ENCODE measurements around the gene KRT23.

KRT23 gene

GRCh38 chr17:40980596-40980995 lies 43.1 kb upstream of the KRT23 start (continued):
- TF ChIP-seq ZBTB44 (tag by site-specific recombination; IDR thresholded peaks at IDR 0.05): no peak
- no peak for TF ChIP-seq ZNF138 (tag by site-specific recombination; IDR thresholded peaks at IDR 0.05; ENCODE audit: borderline replicate concordance)
- no peak for TF ChIP-seq ZNF571 (tag by site-specific recombination; IDR thresholded peaks at IDR 0.05)
- TF ChIP-seq ZNF16 (tag by site-specific recombination; IDR thresholded peaks at IDR 0.05; ENCODE audit: low read depth): no peak

GRCh38 chr17:40980117-40980516 lies 42.7 kb upstream of the KRT23 start:
- H3K4me1 ChIP-seq (ENCODE audit: control insufficient read depth, insufficient read depth, low read length): no peaks in the 10 kb centered on the region
- TF ChIP-seq ZFP69B (tag by site-specific recombination; IDR thresholded peaks at IDR 0.05) (no peak), ZNF747 (tag by site-specific recombination; IDR thresholded peaks at IDR 0.05) (no peak), YY2 (tag by site-specific recombination; IDR thresholded peaks at IDR 0.05) (no peak)
- H3K9me3 ChIP-seq (ENCODE audit: control insufficient read depth, insufficient read depth, low read depth, low read length): no peaks in the 10 kb centered on the region
- no peak overlapping the region for H3K27ac ChIP-seq (ENCODE audit: extremely low read depth, low read depth, low read length)
- H3K4me3 ChIP-seq (ENCODE audit: low read depth, low read length): no peak overlapping the region
- CTCF ChIA-PET: interaction anchor here (0.6 to 0.8 kb wide), 4 partner anchors 16 to 598 kb away, joined by 3 read pairs; no protein-coding TSS in a partner anchor
- POLR2A ChIA-PET: no interaction called here
- H3K36me3 ChIP-seq (ENCODE audit: control insufficient read depth in 2 of 2, insufficient read depth in 1 of 2, low read length in 2 of 2): no peaks in the 10 kb centered on the region

GRCh38 chr17:40978575-40979151 lies 41.2 kb upstream of the KRT23 start:
- ChIA-PET POLR2A (no interaction called here), CTCF (no interaction called here)
- Histone ChIP-seq H3K9me3 (ENCODE audit: control insufficient read depth, insufficient read depth, low read depth, low read length) (no peaks in the 10 kb centered on the region), H3K4me1 (ENCODE audit: control insufficient read depth, insufficient read depth, low read length) (no peaks in the 10 kb centered on the region), H3K27ac (ENCODE audit: extremely low read depth, low read depth, low read length) (no peak overlapping the region), H3K4me3 (ENCODE audit: low read depth, low read length) (no peak overlapping the region), H3K36me3 (ENCODE audit: control insufficient read depth in 2 of 2, insufficient read depth in 1 of 2, low read length in 2 of 2) (no peaks in the 10 kb centered on the region)
- no peak for TF ChIP-seq ZNF10 (tag by site-specific recombination; IDR thresholded peaks at IDR 0.05)
- TF ChIP-seq ZNF670 (tag by site-specific recombination; IDR thresholded peaks at IDR 0.05; ENCODE audit: low read depth): no peak
- no peak for TF ChIP-seq ZNF416 (tag by site-specific recombination; IDR thresholded peaks at IDR 0.05)
- TF ChIP-seq GLI4 (tag by site-specific recombination; IDR thresholded peaks at IDR 0.05): no peak
- TF ChIP-seq KLF8 (tag by site-specific recombination; IDR thresholded peaks at IDR 0.05): no peak

- ChIA-PET POLR2A (no interaction called here), CTCF (interaction anchor here (0.6 kb wide), 1 partner anchor 169 kb away, joined by 4 read pairs; no protein-coding TSS in a partner anchor)
- Histone ChIP-seq H3K36me3 (ENCODE audit: control insufficient read depth in 2 of 2, insufficient read depth in 1 of 2, low read length in 2 of 2) (no peaks in the 10 kb centered on the region), H3K4me3 (ENCODE audit: low read depth, low read length) (no peak overlapping the region), H3K27ac (ENCODE audit: extremely low read depth, low read depth, low read length) (no peak overlapping the region), H3K4me1 (ENCODE audit: control insufficient read depth, insufficient read depth, low read length) (no peaks in the 10 kb centered on the region), H3K9me3 (ENCODE audit: control insufficient read depth, insufficient read depth, low read depth, low read length) (no peaks in the 10 kb centered on the region)
- no peak for TF ChIP-seq ZSCAN30 (tag by site-specific recombination; IDR thresholded peaks at IDR 0.05)
- no peak for TF ChIP-seq ZNF350 (tag by site-specific recombination; IDR thresholded peaks at IDR 0.05)
- no peak for TF ChIP-seq ZNF707 (tag by site-specific recombination; IDR thresholded peaks at IDR 0.05)
- TF ChIP-seq ZNF510 (tag by site-specific recombination; IDR thresholded peaks at IDR 0.05; ENCODE audit: insufficient replicate concordance): no peak
- TF ChIP-seq ZNF394 (tag by site-specific recombination; IDR thresholded peaks at IDR 0.05; ENCODE audit: borderline replicate concordance): no peak
- TF ChIP-seq ZNF600 (tag by site-specific recombination; IDR thresholded peaks at IDR 0.05): no peak
- no peak for TF ChIP-seq ZEB2 (tag by site-specific recombination; IDR thresholded peaks at IDR 0.05)
- TF ChIP-seq ZNF596 (tag by site-specific recombination; IDR thresholded peaks at IDR 0.05): no peak
- TF ChIP-seq ZXDB (tag by site-specific recombination; IDR thresholded peaks at IDR 0.05): no peak
- no peak for TF ChIP-seq ZNF664 (tag by site-specific recombination; IDR thresholded peaks at IDR 0.05)
- no peak for TF ChIP-seq ZSCAN23 (tag by site-specific recombination; IDR thresholded peaks at IDR 0.05)
- TF ChIP-seq ZNF221 (tag by site-specific recombination; IDR thresholded peaks at IDR 0.05; ENCODE audit: borderline replicate concordance): no peak
Observed at GRCh38 chr17:40975516-40975915, 38.1 kb upstream of the KRT23 start.

Measured in HEK293 (cell line).